VCaP (cell line): ENCODE results near the gene POLR2C.

Experiments used
- H3K27ac ChIP-seq: fragments of 450-650 bp; 2 replicates; pipeline ENCODE4 v1.5.1; 2017
- TF ChIP-seq, protein P1 (sequence below): fragments of 450-650 bp; conservative IDR thresholded peaks from 2 replicates; pipeline ENCODE4 v1.5.1; 2017; ENCODE audit warnings: mild to moderate bottlenecking, moderate library complexity

Gene POLR2C

DNA sequence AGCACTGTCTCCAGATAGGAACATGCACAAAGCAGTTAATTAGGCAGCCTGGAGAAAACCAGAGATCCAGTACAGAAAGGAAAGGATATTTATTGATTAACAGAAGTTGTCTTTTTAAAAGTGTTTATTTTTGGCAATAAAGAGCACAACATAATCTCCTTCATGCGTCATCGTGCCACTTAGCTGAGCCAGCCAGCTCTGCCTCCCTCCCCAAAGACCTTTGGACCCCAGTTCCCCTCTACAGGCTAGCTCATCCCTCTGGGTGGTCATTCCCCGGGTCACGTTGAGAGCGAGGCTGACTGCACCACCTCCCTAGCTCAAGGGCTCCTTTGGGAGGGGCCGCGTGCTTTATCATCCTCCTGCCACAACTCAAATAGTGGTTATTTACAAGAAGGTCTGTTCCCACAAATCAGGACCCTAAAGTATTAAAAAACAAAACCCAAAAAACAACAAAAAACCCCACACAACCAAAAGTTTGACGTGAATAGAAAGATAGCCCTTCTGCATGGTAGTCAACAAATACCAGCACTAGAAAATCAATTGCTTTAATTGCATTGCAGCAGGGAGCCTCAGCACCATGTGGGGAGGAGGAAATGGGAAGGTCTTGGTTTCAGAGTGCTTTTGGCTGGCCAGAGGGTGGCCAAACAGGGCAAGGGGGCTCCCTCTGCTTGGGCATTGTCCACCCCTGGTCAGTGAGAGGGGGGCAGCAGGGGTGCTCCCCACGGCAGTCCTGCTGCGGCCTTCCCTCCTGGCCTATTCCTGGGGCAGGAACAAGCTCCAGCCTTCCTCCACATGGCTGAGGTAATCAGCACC is 9.6 kb downstream of the POLR2C start:
- TF ChIP-seq, protein P1, sequence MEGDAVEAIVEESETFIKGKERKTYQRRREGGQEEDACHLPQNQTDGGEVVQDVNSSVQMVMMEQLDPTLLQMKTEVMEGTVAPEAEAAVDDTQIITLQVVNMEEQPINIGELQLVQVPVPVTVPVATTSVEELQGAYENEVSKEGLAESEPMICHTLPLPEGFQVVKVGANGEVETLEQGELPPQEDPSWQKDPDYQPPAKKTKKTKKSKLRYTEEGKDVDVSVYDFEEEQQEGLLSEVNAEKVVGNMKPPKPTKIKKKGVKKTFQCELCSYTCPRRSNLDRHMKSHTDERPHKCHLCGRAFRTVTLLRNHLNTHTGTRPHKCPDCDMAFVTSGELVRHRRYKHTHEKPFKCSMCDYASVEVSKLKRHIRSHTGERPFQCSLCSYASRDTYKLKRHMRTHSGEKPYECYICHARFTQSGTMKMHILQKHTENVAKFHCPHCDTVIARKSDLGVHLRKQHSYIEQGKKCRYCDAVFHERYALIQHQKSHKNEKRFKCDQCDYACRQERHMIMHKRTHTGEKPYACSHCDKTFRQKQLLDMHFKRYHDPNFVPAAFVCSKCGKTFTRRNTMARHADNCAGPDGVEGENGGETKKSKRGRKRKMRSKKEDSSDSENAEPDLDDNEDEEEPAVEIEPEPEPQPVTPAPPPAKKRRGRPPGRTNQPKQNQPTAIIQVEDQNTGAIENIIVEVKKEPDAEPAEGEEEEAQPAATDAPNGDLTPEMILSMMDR: no peak
- H3K27ac ChIP-seq: no peak overlapping the region

DNA sequence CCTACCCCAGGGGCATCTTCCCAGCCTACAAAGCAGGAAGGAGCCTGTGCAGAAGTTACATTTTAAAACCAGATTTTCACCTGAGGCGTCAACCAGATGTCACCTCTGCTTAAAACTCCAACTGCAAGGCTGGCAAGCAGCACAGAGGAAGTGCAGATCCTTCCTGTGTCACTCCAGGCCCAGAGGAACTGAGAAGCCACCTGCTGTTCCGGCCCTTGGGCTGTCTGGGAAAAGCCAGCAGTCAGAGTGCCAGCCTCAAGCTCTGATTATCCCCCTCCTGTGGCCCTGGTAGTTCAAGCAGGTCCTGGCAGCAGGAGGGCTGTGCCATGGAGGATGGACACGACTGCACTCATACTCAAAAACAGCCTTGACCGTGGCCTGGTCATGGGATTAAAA is 10.2 kb downstream of the POLR2C start:
- H3K27ac ChIP-seq: no peak overlapping the region
- TF ChIP-seq, protein P1: no peak

DNA sequence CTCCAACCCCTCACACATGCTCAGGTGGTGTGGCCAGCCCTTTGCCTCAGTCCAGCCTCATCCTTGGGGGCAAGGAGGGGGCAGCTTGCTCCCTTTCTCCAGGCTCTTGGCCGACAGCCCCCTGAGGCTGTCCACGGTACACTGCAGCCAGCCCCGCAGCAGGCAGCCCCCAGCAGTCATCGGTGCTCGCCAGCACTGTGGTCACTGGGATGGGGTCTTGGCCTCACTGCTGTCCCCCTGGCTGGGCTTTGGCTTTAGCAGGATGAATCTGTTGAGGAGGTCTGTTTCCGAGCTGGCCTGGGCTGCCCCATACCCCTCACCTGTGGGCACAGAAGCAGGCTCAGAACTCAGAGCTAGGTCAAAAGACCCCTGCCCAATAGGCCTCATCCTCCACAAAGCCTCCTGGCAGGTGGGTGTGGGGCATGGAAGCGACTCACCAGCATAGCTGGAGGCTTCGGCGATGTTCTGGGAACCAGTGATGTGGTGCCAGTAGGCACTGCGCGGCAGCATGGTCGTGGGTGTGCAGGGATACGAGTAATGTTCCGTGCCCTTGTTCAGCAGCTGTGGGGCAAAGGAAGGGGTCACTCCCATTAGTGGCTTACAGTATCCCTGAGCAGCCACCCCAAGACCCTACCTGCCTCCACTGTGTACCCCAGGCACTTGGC is 10.8 kb downstream of the POLR2C start:
- TF ChIP-seq, protein P1: no peak
- H3K27ac ChIP-seq: no peak overlapping the region

DNA sequence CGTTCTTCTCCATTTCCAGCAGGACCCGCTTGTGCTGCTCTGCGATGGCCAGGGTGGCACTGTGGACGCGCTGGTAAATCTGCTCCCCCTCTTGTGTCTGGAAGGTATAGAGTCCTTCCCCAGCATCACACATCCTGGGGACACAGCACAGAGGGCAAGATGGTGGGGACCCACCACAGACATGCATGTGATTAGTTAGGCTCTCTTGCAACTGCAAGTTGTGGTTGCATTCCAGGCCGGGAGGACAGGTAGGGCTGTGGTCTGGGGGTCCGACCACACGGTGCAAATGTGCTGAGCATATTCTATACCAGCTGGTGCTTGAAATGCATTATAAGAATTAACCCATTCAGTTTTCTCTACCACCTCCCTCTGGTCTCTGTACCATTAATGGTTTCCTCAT is 11.4 kb downstream of the POLR2C start:
- TF ChIP-seq, protein P1: no peak
- no peak overlapping the region for H3K27ac ChIP-seq

DNA sequence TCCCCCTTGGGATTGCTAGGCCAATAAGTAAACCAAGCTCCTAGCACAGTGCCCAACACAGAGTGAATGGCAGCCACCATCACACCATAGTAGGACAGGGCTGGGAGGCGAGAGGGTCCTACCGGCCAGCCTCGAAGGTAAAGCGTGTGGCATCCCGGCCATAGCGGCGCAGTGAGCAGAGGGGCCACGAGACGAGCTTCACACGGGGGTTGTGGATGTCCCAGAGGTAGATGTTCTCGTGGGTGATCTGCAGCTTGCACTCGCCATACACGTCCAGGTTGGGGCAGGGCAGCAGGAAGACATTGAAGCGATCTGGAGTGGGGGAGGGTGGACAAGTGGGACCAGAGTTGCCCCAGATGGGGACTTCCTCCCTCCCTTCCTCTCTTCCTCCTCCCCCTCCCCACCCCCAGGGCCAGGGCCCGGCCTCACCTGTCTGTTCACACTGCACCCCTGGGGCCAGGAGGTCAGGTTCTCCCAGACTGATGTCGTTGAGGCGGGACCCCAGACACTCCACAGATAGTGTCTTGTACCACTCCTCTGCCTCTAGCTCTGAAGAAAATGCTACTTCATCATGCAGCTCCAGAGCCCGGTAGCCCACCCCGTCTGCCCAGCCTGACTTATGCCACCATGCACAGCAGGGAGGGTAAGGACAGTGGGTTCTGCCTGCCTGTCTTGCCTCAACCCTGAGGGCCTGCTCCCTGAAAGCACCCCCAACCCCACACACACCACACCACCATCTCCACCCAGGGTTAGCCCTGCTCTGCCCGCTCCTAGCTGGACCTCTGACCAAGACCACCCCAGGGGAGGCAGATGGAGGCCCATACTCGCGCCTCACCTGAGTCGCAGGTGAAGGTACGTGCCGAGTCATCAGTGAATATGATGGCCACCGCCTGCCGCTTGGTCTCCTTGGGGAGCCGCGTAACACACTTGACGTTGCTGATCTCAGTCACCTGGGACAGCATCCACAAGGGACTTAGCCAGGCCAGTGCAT is 12.5 kb downstream of the POLR2C start:
- TF ChIP-seq, protein P1: no peak
- H3K27ac ChIP-seq: no peak overlapping the region

DNA sequence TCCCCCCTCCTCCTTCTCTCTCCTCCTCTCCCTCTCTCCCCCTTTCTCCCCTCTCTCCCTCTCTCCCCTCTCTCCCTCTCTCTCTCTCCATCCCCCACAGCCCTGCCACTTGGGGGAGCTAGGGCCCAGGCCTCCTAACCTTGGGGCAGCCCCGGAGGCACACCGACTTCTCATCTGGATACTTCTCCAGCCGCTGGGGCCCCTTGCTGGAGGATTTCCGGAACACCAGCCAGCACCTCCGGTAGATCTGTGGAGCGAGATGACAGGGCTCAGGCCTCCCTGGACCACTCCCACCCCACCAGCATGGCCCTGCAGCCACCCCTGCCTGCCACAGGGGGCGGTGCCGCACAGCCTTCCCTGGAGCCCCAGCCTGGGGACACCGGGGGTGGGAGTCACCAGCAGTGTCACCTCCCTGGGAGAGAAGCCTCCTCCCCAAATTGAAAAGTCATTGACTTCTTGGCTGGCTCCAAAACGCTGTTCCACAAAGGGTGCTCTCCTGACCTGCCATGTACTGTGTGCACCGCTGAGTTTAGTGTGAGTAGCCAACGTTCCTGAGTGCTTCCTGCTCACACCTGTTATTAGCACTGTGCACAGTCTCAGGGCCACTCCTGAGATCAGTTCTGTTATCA is 13.3 kb downstream of the POLR2C start:
- H3K27ac ChIP-seq: no peak overlapping the region
- TF ChIP-seq, protein P1: 0 out of 2 replicates have a peak, but pooled peaks have one; percentile 8
